Tibial nerve (tissue), 4 donors: ENCODE results near the gene SEC16B. TPM values are rescaled to one million over a fixed set of nuclear protein-coding genes. Genes with fewer than 3 reads are reported as not detected.

Source experiments
- DNase-seq, 2 donors: peaks; one replicate each; pipeline ENCODE4 v3.0.0-alpha.2; 2019; ENCODE audit warnings: low spot score in 2 of 2
- H3K27ac ChIP-seq, 4 donors: fragments of 200-600 bp; sonication (generic) in 3 of 4; one replicate each; pipeline ENCODE4 v1.5.1; 2017 to 2019; ENCODE audit warnings: mild to moderate bottlenecking in 1 of 4
- H3K27me3 ChIP-seq, 2 donors: fragments of 200-600 bp; sonication (generic) in 1 of 2; one replicate each; pipeline versions ENCODE4 v1.5.1 to v1.6.0; 2017 to 2019
- H3K36me3 ChIP-seq, 3 donors: fragments of 200-600 bp; sonication (generic); one replicate each; pipeline ENCODE4 v1.5.1; 2018 to 2019
- H3K4me1 ChIP-seq, 4 donors: fragments of 200-600 bp; sonication (generic) in 3 of 4; one replicate each; pipeline ENCODE4 v1.5.1; 2017 to 2019
- H3K4me3 ChIP-seq, 4 donors: fragments of 200-600 bp; sonication (generic) in 3 of 4; one replicate each; pipeline ENCODE4 v1.5.1; 2017 to 2019; ENCODE audit warnings: mild to moderate bottlenecking in 1 of 4, moderate library complexity in 1 of 4
- H3K9me3 ChIP-seq, 4 donors: fragments of 200-600 bp; sonication (generic) in 3 of 4; one replicate each; pipeline ENCODE4 v1.5.1; 2017 to 2019
- CTCF ChIP-seq, 5 experiments: fragments of 200-600 bp in 3 of 5; fragments of 450-650 bp in 2 of 5; sonication (generic) in 3 of 5; IDR thresholded peaks; one replicate each; pipeline ENCODE4 v1.5.1; 2016 to 2019; ENCODE audit warnings: antibody characterized with exemption in 5 of 5, mild to moderate bottlenecking in 3 of 5, moderate library complexity in 2 of 5
- EP300 ChIP-seq, 2 donors: sonication (generic); formaldehyde crosslinking; IDR thresholded peaks; one replicate each; pipeline ENCODE4 v1.6.1; 2017; ENCODE audit warnings: antibody characterized with exemption in 2 of 2, mild to moderate bottlenecking in 1 of 2
- POLR2A ChIP-seq, 2 donors: fragments of 450-650 bp; IDR thresholded peaks; one replicate each; pipeline ENCODE4 v1.6.1; 2017; ENCODE audit warnings: antibody characterized with exemption in 2 of 2, mild to moderate bottlenecking in 2 of 2, moderate library complexity in 2 of 2
- WGBS, 2 donors: methylation state at CpG; one replicate each; pipeline ENCODE4 v1.1.5; 2018; 5-methylcytosine and 5-hydroxymethylcytosine counted together
- small RNA-seq: library from RNA; depleted of rRNA; stranded (forward); fragments of <200 nt; gene quantifications from one replicate; pipeline ENCODE3, GENCODE V24; 2016
- total RNA-seq, 4 donors: library from RNA; depleted of rRNA; stranded (reverse); fragments of >200 nt; gene quantifications; one replicate each; pipeline ENCODE4 v1.1.0, GENCODE V29; 2016

The SEC16B gene
- total RNA-seq, 4 donors from 2014 or later, result 10.5 to 21.6 (median 15.4) TPM

DNA sequence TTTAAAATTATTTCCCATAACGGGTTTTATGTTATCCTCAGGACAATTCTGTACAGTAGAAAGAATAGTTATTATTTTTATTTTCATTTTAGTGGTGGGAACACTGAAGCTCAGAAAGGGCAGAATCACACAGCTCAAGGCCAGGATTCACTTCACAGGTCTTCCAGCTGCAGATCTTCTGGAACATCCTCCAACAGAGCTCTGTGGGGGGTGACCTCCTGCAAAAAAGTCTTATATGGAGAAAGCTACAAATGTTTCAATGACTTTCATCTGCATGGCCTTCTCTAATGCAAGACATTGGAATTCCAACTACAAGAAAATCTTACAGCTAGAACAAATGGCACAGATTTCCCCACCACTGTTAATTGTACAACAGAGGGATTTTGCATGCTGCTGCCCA, 64.2 kb downstream of the SEC16B start:
- Histone ChIP-seq H3K4me3 (no peak overlapping the region), H3K9me3 (no peaks in the 10 kb centered on the region), H3K27me3 (no peaks in the 10 kb centered on the region), H3K27ac (no peak overlapping the region), H3K36me3 (no peaks in the 10 kb centered on the region), H3K4me1 (peaks cover 0 to 6% (median 0%) of the 10 kb centered on the region in 4 donors)
- WGBS, 2 donors, result 64 to 75% methylated on average over 1 of the region's 1 CpG
- TF ChIP-seq POLR2A (IDR thresholded peaks at IDR 0.05) (no peak), CTCF (IDR thresholded peaks at IDR 0.05) (no peak), EP300 (IDR thresholded peaks at IDR 0.05) (no peak)
- DNase-seq, result no peak

GRCh38 chr1:177902266-177902665, 67.6 kb downstream of the SEC16B start:
- Histone ChIP-seq H3K4me1 (peaks cover 0 to 6% (median 0%) of the 10 kb centered on the region in 4 donors), H3K27ac (no peak overlapping the region), H3K27me3 (no peaks in the 10 kb centered on the region), H3K9me3 (no peaks in the 10 kb centered on the region), H3K36me3 (no peaks in the 10 kb centered on the region), H3K4me3 (no peak overlapping the region)
- 49 to 56% methylated on average over 5 of the region's 5 CpGs for WGBS, 2 donors
- TF ChIP-seq CTCF (IDR thresholded peaks at IDR 0.05) (no peak), POLR2A (IDR thresholded peaks at IDR 0.05) (no peak), EP300 (IDR thresholded peaks at IDR 0.05) (no peak)
- no peak for DNase-seq

DNA sequence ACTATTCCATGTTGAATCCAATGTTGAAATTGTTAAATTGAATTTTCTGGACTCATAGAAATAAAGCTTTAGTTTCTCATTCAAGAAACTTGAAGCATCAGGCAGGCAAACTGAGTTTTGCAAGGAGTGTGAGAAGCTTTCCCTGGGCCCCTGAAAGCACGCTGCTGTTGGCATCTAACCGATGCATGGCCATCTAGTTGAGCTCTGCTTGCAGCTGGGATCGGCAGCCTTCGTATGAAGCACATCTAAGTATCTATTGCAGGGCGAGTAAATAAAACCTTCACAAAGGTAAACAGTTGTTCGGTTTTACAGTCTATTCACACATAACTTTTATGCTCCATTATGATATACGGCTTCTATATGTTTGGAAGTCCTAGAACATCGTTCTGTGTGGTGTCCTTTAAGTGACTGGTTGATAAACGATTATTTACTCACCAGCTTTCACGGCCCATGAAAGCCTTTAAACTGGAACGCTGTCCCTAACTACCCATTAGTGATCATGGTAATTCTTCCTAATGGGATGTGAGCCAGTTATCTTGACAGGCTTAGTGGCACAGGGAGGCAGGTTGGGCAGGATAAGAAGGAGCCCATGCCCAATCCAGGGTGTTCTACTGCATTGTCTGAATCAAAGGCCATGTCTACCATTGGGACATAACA, 71.7 kb downstream of the SEC16B start:
- DNase-seq, result no peak
- H3K9me3 ChIP-seq, result peaks cover 0 to 2% (median 0%) of the 10 kb centered on the region in 4 donors
- no peak for TF ChIP-seq EP300 (IDR thresholded peaks at IDR 0.05)
- no peak overlapping the region for H3K27ac ChIP-seq
- peaks cover 0 to 6% (median 0%) of the 10 kb centered on the region in 4 donors for H3K4me1 ChIP-seq
- 57 to 63% methylated on average over 11 of the region's 11 CpGs for WGBS, 2 donors
- no peaks in the 10 kb centered on the region for H3K36me3 ChIP-seq
- H3K27me3 ChIP-seq, result no peaks in the 10 kb centered on the region
- no peak overlapping the region for H3K4me3 ChIP-seq

DNA sequence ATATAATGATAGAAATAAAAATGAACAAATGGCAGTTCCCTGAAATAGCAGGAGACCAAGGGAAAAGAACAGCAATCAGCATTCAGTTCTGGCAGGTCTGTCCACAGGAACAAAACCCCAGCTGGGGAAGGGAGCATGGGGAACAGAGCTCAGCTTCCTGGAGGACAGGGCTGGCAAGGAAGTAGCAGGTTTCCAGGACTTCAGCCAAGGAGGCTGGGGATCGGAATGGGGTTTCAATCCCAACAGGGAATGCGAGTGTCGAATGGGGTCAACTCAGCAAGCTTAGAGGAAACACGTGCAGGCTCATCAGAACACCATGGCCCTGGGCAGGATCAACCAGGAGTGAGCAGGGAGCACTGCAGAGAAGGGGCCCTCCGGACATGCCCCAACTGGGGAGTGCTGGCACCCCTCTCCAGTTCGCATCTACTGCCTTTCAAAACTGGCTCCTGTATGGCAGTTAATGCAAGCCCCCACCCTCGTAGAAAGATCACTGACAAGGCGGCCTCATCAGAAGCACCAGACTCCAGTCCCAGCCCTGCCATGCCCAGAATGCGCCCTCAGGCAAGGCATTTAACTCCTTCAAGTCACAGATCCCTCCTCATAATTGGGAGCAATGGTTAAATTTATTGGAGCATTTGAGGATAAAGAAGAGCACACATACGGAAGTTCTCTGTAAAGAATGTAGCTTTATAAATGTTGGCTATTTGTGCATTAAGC, 72.4 kb downstream of the SEC16B start:
- no peaks in the 10 kb centered on the region for H3K27me3 ChIP-seq
- DNase-seq, result no peak
- no peaks in the 10 kb centered on the region for H3K36me3 ChIP-seq
- TF ChIP-seq POLR2A (IDR thresholded peaks at IDR 0.05) (no peak), CTCF (IDR thresholded peaks at IDR 0.05) (no peak), EP300 (IDR thresholded peaks at IDR 0.05) (no peak)
- peaks cover 0 to 3% (median 0%) of the 10 kb centered on the region in 4 donors for H3K4me1 ChIP-seq
- WGBS, 2 donors, result 41 to 51% methylated on average over 10 of the region's 10 CpGs
- H3K9me3 ChIP-seq, result peaks cover 0 to 8% (median under 1%) of the 10 kb centered on the region in 4 donors
- no peak overlapping the region for H3K27ac ChIP-seq
- H3K4me3 ChIP-seq, result no peak overlapping the region

Small RNA genes lying within 50 kb of the gene (small RNA-seq; reads per million reads assigned to genes)
- gene AL359075.1, result not detected

Other genes with a start within 250 kb of the SEC16B start
- 10 to 100 TPM; 40.5 to 44.8 (median 43.0) TPM for gene RASAL2, start 124.0 kb upstream of the SEC16B start, total RNA-seq